GM19467 (cell line): ENCODE results near the gene MRPL37.
"Not testable (repeated sequence)": the region's sequence is repeated elsewhere in the genome, so short reads cannot be mapped to it uniquely, and the experiment has no call there.

ENCODE experiments used
- ATAC-seq: cut with Tn5 transposase; IDR thresholded peaks from one replicate; pipeline ENCODE4 v1.9.1; 2021; ENCODE audit warnings: mild to moderate bottlenecking, moderate library complexity; ENCODE audit not compliant: unreplicated experiment

Gene MRPL37

GRCh38 chr1:54171606-54172005 is 28.4 kb upstream of the MRPL37 start:
- no peak for ATAC-seq

- no peak for ATAC-seq
These were observed 27.1 kb upstream of the MRPL37 start for GRCh38 chr1:54172614-54173599.

GRCh38 chr1:54173681-54174080 is 26.3 kb upstream of the MRPL37 start:
- ATAC-seq: no peak

GRCh38 chr1:54174106-54174505 is 25.9 kb upstream of the MRPL37 start:
- no peak for ATAC-seq

- no peak for ATAC-seq
These were observed 23.2 kb upstream of the MRPL37 start for GRCh38 chr1:54176621-54177327.

- ATAC-seq: no peak
These were observed 22.2 kb upstream of the MRPL37 start for GRCh38 chr1:54177726-54178125.

- ATAC-seq: no peak
These were observed 21.5 kb upstream of the MRPL37 start for GRCh38 chr1:54178296-54179070.

- no peak for ATAC-seq
These were observed 19.1 kb upstream of the MRPL37 start for GRCh38 chr1:54180701-54181360.

GRCh38 chr1:54186056-54186455 is 13.9 kb upstream of the MRPL37 start:
- ATAC-seq: no peak

- ATAC-seq: no peak
These were observed 11.7 kb upstream of the MRPL37 start for GRCh38 chr1:54188291-54188690.

GRCh38 chr1:54190526-54190925 is 9.4 kb upstream of the MRPL37 start:
- ATAC-seq: no peak

GRCh38 chr1:54191525-54191924 is 8.4 kb upstream of the MRPL37 start:
- ATAC-seq: no peak

- ATAC-seq: no peak
These were observed 6.5 kb upstream of the MRPL37 start for GRCh38 chr1:54193453-54193852.

- ATAC-seq: no peak
These were observed 709 bp upstream of the MRPL37 start for GRCh38 chr1:54199151-54199764.

GRCh38 chr1:54200519-54200997 is 591 bp downstream of the MRPL37 start:
- ATAC-seq: no peak

GRCh38 chr1:54204199-54204598 is 4.2 kb downstream of the MRPL37 start:
- no peak for ATAC-seq

- no peak for ATAC-seq
These were observed 7.3 kb downstream of the MRPL37 start for GRCh38 chr1:54207287-54207686.

GRCh38 chr1:54207896-54208295 is 7.9 kb downstream of the MRPL37 start:
- not testable (repeated sequence) for ATAC-seq

- ATAC-seq: no peak
These were observed 12.9 kb downstream of the MRPL37 start for GRCh38 chr1:54212872-54213271.

- no peak for ATAC-seq
These were observed 15.6 kb downstream of the MRPL37 start for GRCh38 chr1:54215523-54215922.
